Fibroblast of skin of abdomen (primary cell): ENCODE data around the gene CXCL12.

ENCODE experiments used
- DNase-seq: peaks from one replicate; pipeline ENCODE4 v3.0.0-alpha.2; 2013

The CXCL12 gene

DNA sequence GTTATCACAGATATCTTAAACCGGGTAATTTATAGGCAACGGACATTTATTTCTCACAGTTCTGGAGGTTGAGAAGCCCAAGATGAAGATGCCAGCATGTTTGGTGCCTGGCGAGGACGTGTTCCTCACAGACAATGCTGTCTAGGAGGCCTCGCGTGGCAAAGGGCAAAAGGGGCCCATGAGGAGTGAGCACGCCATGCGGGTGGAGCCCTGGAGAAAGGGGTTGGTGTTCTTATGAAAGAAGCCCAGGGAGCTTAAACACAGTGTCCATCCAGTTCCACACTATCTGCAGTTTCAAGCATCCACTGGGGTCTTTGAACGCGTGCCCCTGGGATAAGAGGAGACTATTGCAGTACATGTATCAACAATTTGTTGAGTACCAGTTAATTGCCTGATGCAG is 51.4 kb downstream of the CXCL12 start:
- DNase-seq, result no peak

DNA sequence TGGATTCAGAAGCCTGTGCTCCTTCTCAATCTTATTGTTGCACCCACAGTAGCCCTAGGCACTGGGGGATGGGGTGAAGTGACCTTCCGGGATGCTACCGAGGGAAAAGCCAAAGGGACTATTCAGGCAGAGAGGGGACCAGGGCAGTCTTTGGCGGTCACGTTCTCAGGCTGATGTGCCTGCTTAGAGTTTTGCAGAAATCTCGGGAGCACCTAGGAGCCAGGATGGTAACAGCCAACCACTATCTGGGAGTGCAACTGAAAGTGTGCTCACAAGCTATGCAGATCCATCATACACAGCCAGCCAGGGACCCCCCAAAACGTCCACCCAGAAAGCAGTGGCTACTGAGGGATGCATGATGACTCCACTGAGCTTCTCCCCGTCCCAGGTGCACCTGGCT is 52.4 kb downstream of the CXCL12 start:
- DNase-seq, result no peak

- no peak for DNase-seq
Measured at GRCh38 chr10:44330431-44330830, 54.5 kb downstream of the CXCL12 start.

DNA sequence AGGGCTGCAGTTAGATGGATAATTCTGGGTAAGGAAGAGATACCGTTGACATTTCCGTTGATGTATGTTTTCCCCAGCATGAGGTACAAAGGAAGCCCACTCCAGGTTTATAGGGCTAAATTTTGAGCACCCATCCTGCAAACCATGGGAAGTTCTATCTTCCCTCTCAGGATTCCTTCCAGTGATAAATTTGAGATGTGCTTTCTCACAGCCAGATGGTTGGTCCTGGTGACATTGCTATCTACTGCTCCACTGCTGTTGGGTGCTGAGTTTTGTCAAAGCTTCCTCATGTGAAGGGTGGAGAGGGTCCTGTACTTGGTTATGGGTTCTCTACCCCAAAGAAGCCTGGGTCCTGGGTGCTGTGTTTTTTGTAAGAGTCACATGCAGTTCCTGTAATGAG is 57.4 kb downstream of the CXCL12 start:
- DNase-seq, result no peak
